PFSK-1 (cell line): ENCODE results near the gene MICOS13.

Experiments
- FOXP2 ChIP-seq: optimal IDR thresholded peaks from 2 replicates; pipeline ENCODE3; 2011; ENCODE audit warnings: borderline replicate concordance, control low read depth, inconsistent platforms; ENCODE audit not compliant: insufficient read depth; ENCODE audit errors: extremely low read length, extremely low read depth
- POLR2AphosphoS5 ChIP-seq: IDR thresholded peaks from 2 replicates; pipeline ENCODE4 v1.6.1; 2012; ENCODE audit warnings: low read depth, mild to moderate bottlenecking, control low read depth, low read length, moderate library complexity
- SIN3A ChIP-seq: IDR thresholded peaks from 2 replicates; pipeline ENCODE4 v1.6.1; 2012; ENCODE audit warnings: mild to moderate bottlenecking, low read length, moderate library complexity, borderline replicate concordance; ENCODE audit not compliant: insufficient read depth
- TAF1 ChIP-seq: IDR thresholded peaks from 2 replicates; pipeline ENCODE4 v1.6.1; 2012; ENCODE audit warnings: low read length, control low read depth, borderline replicate concordance; ENCODE audit not compliant: insufficient read depth
- TF ChIP-seq, protein P1 (sequence below), 2 experiments: IDR thresholded peaks; 2 replicates each; pipeline versions ENCODE4 v1.6.1 to v1.8.0; 2011 to 2012; ENCODE audit warnings: low read depth in 2 of 2, low read length in 2 of 2, control low read depth in 1 of 2, inconsistent platforms in 1 of 2, mild to moderate bottlenecking in 1 of 2, moderate library complexity in 1 of 2; ENCODE audit not compliant: insufficient read depth in 1 of 2

Gene MICOS13

DNA sequence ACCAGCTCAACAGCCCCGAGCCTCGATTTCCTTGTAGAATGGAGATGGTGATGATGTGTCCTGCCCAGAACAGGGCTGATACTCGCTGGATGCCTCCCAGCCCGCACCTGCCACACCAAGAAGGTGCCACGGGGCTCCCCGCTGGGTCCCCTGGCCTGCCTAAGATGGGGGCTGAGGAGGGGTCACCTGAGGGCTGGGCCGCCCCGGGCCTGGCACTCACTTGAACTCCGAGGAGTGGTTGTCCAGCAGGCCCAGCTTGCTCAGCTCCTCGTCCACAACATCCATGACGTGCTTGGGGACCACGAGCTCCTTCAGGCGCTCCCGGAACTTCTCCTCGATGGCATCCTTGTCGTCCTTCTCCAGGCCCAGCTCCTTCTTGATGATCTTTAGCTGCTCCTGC lies 25.2 kb upstream of the MICOS13 start:
- TF ChIP-seq FOXP2 (no peak), TAF1 (no peak), POLR2AphosphoS5 (no peak), SIN3A (no peak)
- TF ChIP-seq, protein P1, sequence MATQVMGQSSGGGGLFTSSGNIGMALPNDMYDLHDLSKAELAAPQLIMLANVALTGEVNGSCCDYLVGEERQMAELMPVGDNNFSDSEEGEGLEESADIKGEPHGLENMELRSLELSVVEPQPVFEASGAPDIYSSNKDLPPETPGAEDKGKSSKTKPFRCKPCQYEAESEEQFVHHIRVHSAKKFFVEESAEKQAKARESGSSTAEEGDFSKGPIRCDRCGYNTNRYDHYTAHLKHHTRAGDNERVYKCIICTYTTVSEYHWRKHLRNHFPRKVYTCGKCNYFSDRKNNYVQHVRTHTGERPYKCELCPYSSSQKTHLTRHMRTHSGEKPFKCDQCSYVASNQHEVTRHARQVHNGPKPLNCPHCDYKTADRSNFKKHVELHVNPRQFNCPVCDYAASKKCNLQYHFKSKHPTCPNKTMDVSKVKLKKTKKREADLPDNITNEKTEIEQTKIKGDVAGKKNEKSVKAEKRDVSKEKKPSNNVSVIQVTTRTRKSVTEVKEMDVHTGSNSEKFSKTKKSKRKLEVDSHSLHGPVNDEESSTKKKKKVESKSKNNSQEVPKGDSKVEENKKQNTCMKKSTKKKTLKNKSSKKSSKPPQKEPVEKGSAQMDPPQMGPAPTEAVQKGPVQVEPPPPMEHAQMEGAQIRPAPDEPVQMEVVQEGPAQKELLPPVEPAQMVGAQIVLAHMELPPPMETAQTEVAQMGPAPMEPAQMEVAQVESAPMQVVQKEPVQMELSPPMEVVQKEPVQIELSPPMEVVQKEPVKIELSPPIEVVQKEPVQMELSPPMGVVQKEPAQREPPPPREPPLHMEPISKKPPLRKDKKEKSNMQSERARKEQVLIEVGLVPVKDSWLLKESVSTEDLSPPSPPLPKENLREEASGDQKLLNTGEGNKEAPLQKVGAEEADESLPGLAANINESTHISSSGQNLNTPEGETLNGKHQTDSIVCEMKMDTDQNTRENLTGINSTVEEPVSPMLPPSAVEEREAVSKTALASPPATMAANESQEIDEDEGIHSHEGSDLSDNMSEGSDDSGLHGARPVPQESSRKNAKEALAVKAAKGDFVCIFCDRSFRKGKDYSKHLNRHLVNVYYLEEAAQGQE (IDR thresholded peaks at IDR 0.05; ENCODE audit: insufficient read depth in 1 of 2, low read depth in 2 of 2, low read length in 2 of 2), result no peak

DNA sequence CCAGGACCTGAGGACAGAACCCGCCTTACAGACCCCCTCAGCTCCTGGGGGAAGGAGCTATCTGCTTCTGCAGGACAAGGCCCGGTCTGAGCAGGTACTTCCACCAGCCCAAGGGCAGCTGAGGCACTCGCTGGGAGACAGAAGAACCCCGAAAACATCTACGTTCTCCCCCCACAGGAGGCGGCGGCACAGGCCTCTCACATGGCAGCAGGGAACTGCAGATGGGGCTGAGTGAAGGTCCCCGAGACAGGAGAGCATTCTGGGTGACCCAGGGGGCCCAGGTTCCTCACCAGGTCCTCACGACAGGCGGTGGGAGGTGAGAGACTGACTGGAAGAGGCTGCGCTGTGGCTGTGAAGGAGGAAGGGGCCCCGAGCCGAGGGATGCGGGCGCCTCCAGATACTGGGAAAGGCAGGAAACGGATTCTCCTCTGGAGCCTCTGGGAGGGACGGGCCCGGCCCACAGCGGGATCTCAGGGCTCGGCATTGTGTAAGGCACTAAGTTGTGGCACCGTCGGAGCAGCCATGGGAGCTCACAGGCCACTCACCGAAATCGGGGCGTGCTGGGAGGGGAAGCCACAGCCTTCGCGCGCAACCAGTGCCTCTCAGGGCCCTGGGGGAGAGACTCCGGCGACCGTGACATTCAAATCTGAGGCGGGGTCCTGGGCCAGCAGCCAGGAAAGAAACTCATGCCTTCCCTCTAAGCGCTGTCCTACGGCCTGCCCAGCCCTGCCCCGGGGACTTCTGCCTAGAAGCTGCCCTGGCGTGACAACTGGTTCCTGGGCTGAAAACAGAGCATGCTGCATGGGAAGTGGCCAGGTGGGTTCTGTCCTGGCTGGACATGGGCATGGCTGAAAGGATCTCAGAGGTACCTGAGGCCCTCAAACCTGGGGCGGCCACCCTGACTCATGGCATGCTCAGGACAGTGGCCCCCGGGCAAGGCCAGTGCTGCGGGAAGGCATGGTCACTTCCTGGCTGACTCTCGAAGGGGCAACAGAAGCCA lies 23.8 kb upstream of the MICOS13 start:
- TF ChIP-seq TAF1 (no peak), POLR2AphosphoS5 (no peak)

DNA sequence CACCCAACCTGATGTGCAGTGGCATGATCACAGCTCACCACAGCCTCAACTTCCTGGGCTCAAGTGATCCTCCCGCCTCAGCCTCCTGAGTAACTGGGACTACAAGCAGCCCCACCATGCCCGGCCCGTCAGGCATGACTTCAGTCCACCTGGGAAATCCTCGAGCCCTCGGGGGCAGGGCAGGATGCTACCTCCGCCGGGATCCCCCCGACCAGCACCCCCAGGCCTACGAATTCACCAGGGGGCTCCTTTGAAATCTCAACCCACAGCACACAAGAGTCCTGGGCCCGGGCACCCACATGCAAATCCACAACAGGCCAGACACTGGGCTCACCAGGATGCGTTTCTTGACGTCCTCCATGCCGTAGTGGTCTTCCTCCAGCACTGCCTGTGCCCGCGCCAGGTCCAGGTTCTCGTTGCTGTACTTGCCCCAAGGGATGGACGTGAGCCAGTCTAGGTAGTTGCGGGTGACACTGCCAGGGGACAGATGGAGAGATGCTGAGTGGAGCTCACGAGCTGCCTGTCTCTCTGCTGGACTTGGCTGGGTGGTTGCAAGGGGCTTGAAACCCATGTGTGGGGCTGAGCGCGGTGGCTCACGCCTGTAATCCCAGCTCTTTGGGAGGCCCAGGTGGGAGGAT lies 20.3 kb upstream of the MICOS13 start:
- no peak for TF ChIP-seq SIN3A
- TF ChIP-seq, protein P1 (IDR thresholded peaks at IDR 0.05; ENCODE audit: insufficient read depth in 1 of 2, low read depth in 2 of 2, low read length in 2 of 2), result no peak
- TF ChIP-seq TAF1, result no peak
- TF ChIP-seq FOXP2, result no peak
- no peak for TF ChIP-seq POLR2AphosphoS5

DNA sequence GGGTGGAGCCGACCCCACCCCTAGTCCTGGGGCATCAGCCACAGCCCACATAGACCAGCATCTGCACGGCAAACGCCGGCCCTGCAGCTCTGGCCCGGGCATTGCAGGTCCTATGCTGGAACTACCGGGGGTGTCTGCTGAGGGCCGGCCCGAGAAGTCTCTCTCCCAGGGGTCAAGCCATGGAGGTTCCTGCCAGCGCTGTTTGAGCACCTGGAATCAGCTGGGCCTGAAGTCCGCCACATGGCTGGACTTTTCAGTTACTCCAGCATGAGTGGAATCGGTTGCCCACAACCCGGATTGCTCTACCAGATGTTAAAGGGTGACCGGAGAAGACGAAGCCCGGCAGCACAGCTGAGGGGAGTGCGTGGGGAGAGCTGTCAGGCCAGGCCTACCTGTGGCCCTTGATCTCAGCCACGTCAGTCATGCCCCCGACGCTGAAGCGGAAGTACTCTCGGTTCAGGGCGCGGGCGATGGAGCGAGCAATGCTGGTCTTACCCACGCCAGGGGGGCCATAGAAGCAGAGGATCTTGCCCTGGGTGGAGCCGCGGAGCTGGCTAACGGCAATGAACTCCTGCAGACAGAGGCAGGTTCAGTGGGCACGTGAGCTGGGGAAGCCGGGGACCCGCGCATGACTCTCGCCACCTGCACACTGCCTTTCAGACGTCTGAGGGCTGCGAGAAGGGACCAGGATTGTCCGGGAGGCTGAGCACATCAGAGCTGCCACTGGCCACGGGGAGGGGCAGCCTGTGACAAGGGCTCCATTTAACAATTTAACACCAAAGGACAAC lies 18.5 kb upstream of the MICOS13 start:
- peak; percentile 35; the same call in 1 of the 2 replicates for TF ChIP-seq POLR2AphosphoS5
- TF ChIP-seq, protein P1 (IDR thresholded peaks at IDR 0.05; ENCODE audit: insufficient read depth in 1 of 2, low read depth in 2 of 2, low read length in 2 of 2), result no peak

DNA sequence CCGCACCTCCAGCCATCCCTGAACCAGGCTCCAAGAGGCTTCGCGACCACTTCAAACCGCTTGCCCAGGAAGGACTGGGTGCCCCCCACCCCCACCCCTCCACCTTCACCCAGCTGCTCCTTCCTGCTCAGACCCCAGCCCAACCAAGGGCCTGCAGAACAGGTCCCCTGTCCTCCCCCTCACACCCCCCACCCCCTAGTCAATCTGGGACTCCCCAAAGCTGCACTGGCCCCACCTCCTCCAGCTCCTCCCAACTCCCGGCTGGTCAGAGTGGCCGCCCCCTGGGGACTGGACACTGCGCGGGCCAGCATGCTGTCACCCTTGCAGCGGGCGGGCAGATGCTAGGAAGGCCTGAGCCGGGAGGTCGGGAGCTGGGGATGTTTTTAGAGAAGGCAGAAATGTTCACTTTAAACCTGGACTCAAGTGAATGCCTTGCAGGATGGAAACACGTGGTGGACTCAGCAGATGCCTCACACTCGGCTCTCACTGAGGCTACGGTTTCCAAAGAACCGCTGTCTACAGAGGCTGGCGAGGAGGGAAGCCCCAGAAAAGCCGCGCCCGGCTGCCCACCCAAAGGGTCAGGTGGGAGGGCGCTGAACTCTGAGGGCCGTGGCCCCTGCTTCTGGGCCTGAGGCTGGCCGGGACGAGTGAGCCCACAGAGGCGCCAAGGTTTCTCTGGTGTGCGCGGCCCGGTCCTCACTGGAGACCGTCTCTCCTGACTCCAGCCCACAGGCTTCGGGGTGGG lies 17.7 kb upstream of the MICOS13 start:
- no peak for TF ChIP-seq FOXP2
- TF ChIP-seq SIN3A, result no peak
- no peak for TF ChIP-seq TAF1
- TF ChIP-seq POLR2AphosphoS5, result peak; percentile 2; the same call in 1 of the 2 replicates
- TF ChIP-seq, protein P1 (IDR thresholded peaks at IDR 0.05; ENCODE audit: insufficient read depth in 1 of 2, low read depth in 2 of 2, low read length in 2 of 2), result no peak
